Thyroid gland (tissue), 4 donors: Measurements from ENCODE around the gene BRSK2.

Source experiments
- CTCF ChIP-seq, 6 experiments: fragments of 200-600 bp in 3 of 6; fragments of 450-650 bp in 3 of 6; sonication (generic) in 3 of 6; IDR thresholded peaks; one replicate each; pipeline ENCODE4 v1.5.1; 2016 to 2019; ENCODE audit warnings: antibody characterized with exemption in 6 of 6, mild to moderate bottlenecking in 2 of 6, inconsistent platforms in 1 of 6, moderate library complexity in 1 of 6
- POLR2A ChIP-seq, 2 donors: fragments of 450-650 bp; IDR thresholded peaks; one replicate each; pipeline ENCODE4 v1.6.1; 2017; ENCODE audit warnings: antibody characterized with exemption in 2 of 2, mild to moderate bottlenecking in 2 of 2, moderate library complexity in 1 of 2

- TF ChIP-seq CTCF (IDR thresholded peaks at IDR 0.05) (no peak), POLR2A (IDR thresholded peaks at IDR 0.05) (no peak)
Observed at GRCh38 chr11:1428762-1429316, 39.1 kb downstream of the BRSK2 start.
